ENCODE measurements around the gene ROR2. TPM values are rescaled to one million over a fixed set of nuclear protein-coding genes. Genes with fewer than 3 reads are reported as not detected.

ROR2 gene
- total RNA-seq, 1 experiment from 2014 or later: 0.11 TPM

- in situ Hi-C loops (cut with HindIII; ENCODE audit: low pct_unique_long_range_greater_than_20kb, low sequenced_read_pairs): no loop called here
- DNase-seq (ENCODE audit: low read depth, low spot score): no peak
Measured at GRCh38 chr9:91718071-91718470, 232.0 kb downstream of the ROR2 start.

GRCh38 chr9:91716815-91717214 is 233.2 kb downstream of the ROR2 start:
- DNase-seq (ENCODE audit: low read depth, low spot score): no peak
- in situ Hi-C loops (cut with HindIII; ENCODE audit: low pct_unique_long_range_greater_than_20kb, low sequenced_read_pairs): no loop called here

GRCh38 chr9:91716239-91716638 is 233.8 kb downstream of the ROR2 start:
- DNase-seq (ENCODE audit: low read depth, low spot score): no peak
- in situ Hi-C loops (cut with HindIII; ENCODE audit: low pct_unique_long_range_greater_than_20kb, low sequenced_read_pairs): no loop called here

GRCh38 chr9:91714874-91715615 is 235.0 kb downstream of the ROR2 start:
- in situ Hi-C loops (cut with HindIII; ENCODE audit: low pct_unique_long_range_greater_than_20kb, low sequenced_read_pairs): no loop called here
- DNase-seq (ENCODE audit: low read depth, low spot score): no peak

- in situ Hi-C loops (cut with HindIII; ENCODE audit: low pct_unique_long_range_greater_than_20kb, low sequenced_read_pairs): no loop called here
Measured at GRCh38 chr9:91714020-91714806, 235.8 kb downstream of the ROR2 start.

GRCh38 chr9:91712811-91713210 is 237.2 kb downstream of the ROR2 start:
- in situ Hi-C loops (cut with HindIII; ENCODE audit: low pct_unique_long_range_greater_than_20kb, low sequenced_read_pairs): no loop called here

More at GRCh38 chr9:91714020-91714806, 235.8 kb downstream of the ROR2 start:
- peak; percentile 50 for DNase-seq (ENCODE audit: low read depth, low spot score)

GRCh38 chr9:91711755-91712601 is 238.1 kb downstream of the ROR2 start:
- DNase-seq (ENCODE audit: low read depth, low spot score): no peak
- in situ Hi-C loops (cut with HindIII; ENCODE audit: low pct_unique_long_range_greater_than_20kb, low sequenced_read_pairs): no loop called here

More at GRCh38 chr9:91712811-91713210, 237.2 kb downstream of the ROR2 start:
- no peak for DNase-seq (ENCODE audit: low read depth, low spot score)

GRCh38 chr9:91710158-91710557 is 239.9 kb downstream of the ROR2 start:
- in situ Hi-C loops (cut with HindIII; ENCODE audit: low pct_unique_long_range_greater_than_20kb, low sequenced_read_pairs): no loop called here
- no peak for DNase-seq (ENCODE audit: low read depth, low spot score)

- no peak for DNase-seq (ENCODE audit: low read depth, low spot score)
- in situ Hi-C loops (cut with HindIII; ENCODE audit: low pct_unique_long_range_greater_than_20kb, low sequenced_read_pairs): no loop called here
Measured at GRCh38 chr9:91705386-91705785, 244.6 kb downstream of the ROR2 start.

- in situ Hi-C loops (cut with HindIII; ENCODE audit: low pct_unique_long_range_greater_than_20kb, low sequenced_read_pairs): no loop called here
- no peak for DNase-seq (ENCODE audit: low read depth, low spot score)
Measured at GRCh38 chr9:91700475-91700874, 249.6 kb downstream of the ROR2 start.

- no peak for DNase-seq (ENCODE audit: low read depth, low spot score)
- in situ Hi-C loops (cut with HindIII; ENCODE audit: low pct_unique_long_range_greater_than_20kb, low sequenced_read_pairs): no loop called here
Measured at GRCh38 chr9:91698266-91698665, 251.8 kb downstream of the ROR2 start.

GRCh38 chr9:91697201-91697600 is 252.8 kb downstream of the ROR2 start:
- in situ Hi-C loops (cut with HindIII; ENCODE audit: low pct_unique_long_range_greater_than_20kb, low sequenced_read_pairs): no loop called here
- DNase-seq (ENCODE audit: low read depth, low spot score): no peak

- in situ Hi-C loops (cut with HindIII; ENCODE audit: low pct_unique_long_range_greater_than_20kb, low sequenced_read_pairs): no loop called here
- no peak for DNase-seq (ENCODE audit: low read depth, low spot score)
Measured at GRCh38 chr9:91694081-91694870, 255.8 kb downstream of the ROR2 start.

- DNase-seq (ENCODE audit: low read depth, low spot score): no peak
- in situ Hi-C loops (cut with HindIII; ENCODE audit: low pct_unique_long_range_greater_than_20kb, low sequenced_read_pairs): no loop called here
Measured at GRCh38 chr9:91693226-91693625, 256.8 kb downstream of the ROR2 start.

- in situ Hi-C loops (cut with HindIII; ENCODE audit: low pct_unique_long_range_greater_than_20kb, low sequenced_read_pairs): no loop called here
- DNase-seq (ENCODE audit: low read depth, low spot score): no peak
Measured at GRCh38 chr9:91690540-91691249, 259.3 kb downstream of the ROR2 start.

GRCh38 chr9:91689006-91689405 is 261.0 kb downstream of the ROR2 start:
- in situ Hi-C loops (cut with HindIII; ENCODE audit: low pct_unique_long_range_greater_than_20kb, low sequenced_read_pairs): no loop called here
- DNase-seq (ENCODE audit: low read depth, low spot score): no peak

- no peak for DNase-seq (ENCODE audit: low read depth, low spot score)
- in situ Hi-C loops (cut with HindIII; ENCODE audit: low pct_unique_long_range_greater_than_20kb, low sequenced_read_pairs): no loop called here
Measured at GRCh38 chr9:91683269-91683668, 266.8 kb downstream of the ROR2 start.
